ENCODE results near the gene DCTD. TPM values are rescaled to one million over a fixed set of nuclear protein-coding genes. Genes with fewer than 3 reads are reported as not detected.

Gene DCTD
- total and polyA plus RNA-seq, 2 of the 13 experiments (the other 11 are each of a cell fraction or from before 2014, with no cell fraction given) = 85.1 to 95.3 TPM

DNA sequence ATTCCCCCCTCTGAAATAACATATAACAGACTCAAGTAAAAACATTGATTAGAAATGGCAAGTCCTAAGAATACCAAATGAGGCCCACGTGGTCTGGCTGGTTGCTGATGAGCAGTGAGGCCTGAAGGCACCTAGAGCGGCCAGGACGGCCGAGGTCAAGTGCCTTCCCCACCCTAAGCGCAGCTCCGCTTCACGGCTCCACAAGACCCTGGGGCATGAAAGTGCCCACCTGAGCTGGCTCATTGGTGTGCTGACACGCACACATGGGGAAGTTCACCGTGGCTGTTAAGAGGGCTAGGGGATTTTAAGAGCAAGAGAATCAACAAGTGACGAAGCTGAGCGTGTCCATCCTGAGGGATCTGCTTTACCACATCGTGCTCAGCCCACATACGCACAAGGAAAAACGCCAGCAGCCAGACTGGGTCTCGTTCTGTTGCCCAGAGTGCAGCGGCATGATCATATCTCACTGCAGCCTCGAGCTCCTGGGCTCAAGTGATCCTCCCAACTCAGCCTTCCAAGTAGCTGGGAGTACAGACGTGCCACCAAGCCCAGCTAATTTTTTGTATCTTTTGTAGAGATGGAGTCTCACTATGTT, 22.4 kb downstream of the DCTD start:
- Histone ChIP-seq H3K27ac (ENCODE audit: extremely low read length, insufficient read depth, low read length) (peak overlapping the region; percentile 93), H3K27me3 (ENCODE audit: control insufficient read depth in 1 of 2, insufficient read depth in 2 of 2, low read length in 2 of 2) (no peaks in the 10 kb centered on the region), H3K4me1 (ENCODE audit: insufficient read depth, low read length) (peaks cover 58% of the 10 kb centered on the region), H3K9ac (ENCODE audit: insufficient read depth, low read depth, low read length) (no peak overlapping the region), H2AFZ (ENCODE audit: low read length) (no peak overlapping the region), H3K4me3 (replicated peaks in 1 of 3; ENCODE audit: insufficient read depth in 1 of 3, low read depth in 2 of 3, low read length in 3 of 3) (no peak overlapping the region), H3K4me2 (ENCODE audit: low read depth, low read length) (no peak overlapping the region), H3K36me3 (replicated peaks in 1 of 2; ENCODE audit: control insufficient read depth in 1 of 2, insufficient read depth in 2 of 2, low read length in 2 of 2) (peaks cover 17 to 59% of the 10 kb centered on the region in 2 experiments), H3K9me3 (ENCODE audit: low read length) (no peaks in the 10 kb centered on the region), H4K20me1 (ENCODE audit: insufficient read depth, low read length) (no peaks in the 10 kb centered on the region), H3K79me2 (ENCODE audit: insufficient read depth, low read length) (peaks cover 14% of the 10 kb centered on the region)
- intact Hi-C loops (cut with micrococcal nuclease; ENCODE audit: unreplicated experiment) (no loop called here), in situ Hi-C loops (cut with HindIII; ENCODE audit: extremely low pct_ligation_motif_present, low pct_unique_long_range_greater_than_20kb) (no loop called here)
- TF ChIP-seq ZNF737 (CRISPR knock-in tag; IDR thresholded peaks at IDR 0.05; ENCODE audit: borderline replicate concordance) (0 out of 2 replicates have a peak, but pooled peaks have one; percentile 65), NONO (IDR thresholded peaks at IDR 0.05) (no peak), NONO (CRISPR knock-in tag; conservative IDR thresholded peaks at IDR 0.05) (no peak), TEAD2 (CRISPR knock-in tag; IDR thresholded peaks at IDR 0.05) (no peak), ZBTB21 (CRISPR knock-in tag; IDR thresholded peaks at IDR 0.05) (no peak), POLR2G (IDR thresholded peaks at IDR 0.05; ENCODE audit: low read depth, low read length) (no peak), ZSCAN22 (CRISPR knock-in tag; IDR thresholded peaks at IDR 0.05) (no peak), MTF2 (CRISPR knock-in tag; IDR thresholded peaks at IDR 0.05; ENCODE audit: borderline replicate concordance) (no peak)
- TF ChIP-seq, protein P1, sequence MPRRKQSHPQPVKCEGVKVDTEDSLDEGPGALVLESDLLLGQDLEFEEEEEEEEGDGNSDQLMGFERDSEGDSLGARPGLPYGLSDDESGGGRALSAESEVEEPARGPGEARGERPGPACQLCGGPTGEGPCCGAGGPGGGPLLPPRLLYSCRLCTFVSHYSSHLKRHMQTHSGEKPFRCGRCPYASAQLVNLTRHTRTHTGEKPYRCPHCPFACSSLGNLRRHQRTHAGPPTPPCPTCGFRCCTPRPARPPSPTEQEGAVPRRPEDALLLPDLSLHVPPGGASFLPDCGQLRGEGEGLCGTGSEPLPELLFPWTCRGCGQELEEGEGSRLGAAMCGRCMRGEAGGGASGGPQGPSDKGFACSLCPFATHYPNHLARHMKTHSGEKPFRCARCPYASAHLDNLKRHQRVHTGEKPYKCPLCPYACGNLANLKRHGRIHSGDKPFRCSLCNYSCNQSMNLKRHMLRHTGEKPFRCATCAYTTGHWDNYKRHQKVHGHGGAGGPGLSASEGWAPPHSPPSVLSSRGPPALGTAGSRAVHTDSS (CRISPR knock-in tag; conservative IDR thresholded peaks at IDR 0.05) = no peak
- CTCF ChIA-PET (ENCODE audit: low intra/inter-chr PET ratio, low total read pairs) = no interaction called here
- POLR2A ChIA-PET = interaction anchor here (1.0 to 5.6 kb wide), 3 partner anchors 17 to 23 kb away, joined by 3 to 69 read pairs (median 9); no protein-coding TSS in a partner anchor
- 95% methylated on average over 15 of the region's 18 CpGs for WGBS (ENCODE audit: low lambda C conversion rate)
- ATAC-seq = no peak
- no peak for FAIRE-seq
- no peak for DNase-seq (ENCODE audit: low spot score)
- BruUV-seq (replicated peaks) = no TSS peak

All from HepG2 (cell line).